Neural crest cell (in vitro differentiated cells): ENCODE measurements around the gene BCR. TPM values are rescaled to one million over a fixed set of nuclear protein-coding genes. Genes with fewer than 3 reads are reported as not detected.
A peak's percentile ranks its signal among the peaks of the same experiment; 100 is the strongest.

Experiments
- DNase-seq: peaks from one replicate; pipeline ENCODE4 v3.0.0; 2021; ENCODE audit warnings: low read depth, mixed read lengths, low spot score
- H3K27ac Mint-ChIP-seq: one replicate; pipeline ENCODE4 v1.8.0; 2021; ENCODE audit warnings: mild to moderate bottlenecking, mixed read lengths; ENCODE audit not compliant: unreplicated experiment
- H3K27me3 Mint-ChIP-seq: 2 replicates; pipeline ENCODE4 v1.8.0; 2021; ENCODE audit warnings: low read depth, mild to moderate bottlenecking, mixed read lengths
- H3K36me3 Mint-ChIP-seq: 2 replicates; pipeline ENCODE4 v1.8.0; 2021; ENCODE audit warnings: low read depth, mild to moderate bottlenecking, mixed read lengths
- H3K4me1 Mint-ChIP-seq: 2 replicates; pipeline ENCODE4 v1.8.0; 2021; ENCODE audit warnings: mixed read lengths
- H3K4me3 Mint-ChIP-seq: one replicate; pipeline ENCODE4 v1.8.0; 2021; ENCODE audit warnings: mild to moderate bottlenecking, mixed read lengths
- H3K9me3 Mint-ChIP-seq: 2 replicates; pipeline ENCODE4 v1.8.0; 2021; ENCODE audit warnings: mixed read lengths
- CTCF ChIP-seq: fragments of 200-600 bp; sonication (generic); conservative IDR thresholded peaks from 2 replicates; pipeline ENCODE4 v1.5.0; 2021; ENCODE audit warnings: antibody characterized with exemption, mild to moderate bottlenecking
- total RNA-seq: library from RNA; stranded (reverse); gene quantifications from 2 replicates; pipeline ENCODE4 v1.2.1, GENCODE V29; 2021

The BCR gene
- total RNA-seq, 1 donor from 2014 or later = 54.2 TPM

GRCh38 chr22:23168391-23169042 lies 11.8 kb upstream of the BCR start:
- H3K4me1 Mint-ChIP-seq = peaks cover 8% of the 10 kb centered on the region
- no peak for TF ChIP-seq CTCF
- H3K27me3 Mint-ChIP-seq = no peaks in the 10 kb centered on the region
- DNase-seq = no peak
- H3K4me3 Mint-ChIP-seq = no peak overlapping the region
- no peak overlapping the region for H3K27ac Mint-ChIP-seq
- no peaks in the 10 kb centered on the region for H3K36me3 Mint-ChIP-seq
- no peaks in the 10 kb centered on the region for H3K9me3 Mint-ChIP-seq

DNA sequence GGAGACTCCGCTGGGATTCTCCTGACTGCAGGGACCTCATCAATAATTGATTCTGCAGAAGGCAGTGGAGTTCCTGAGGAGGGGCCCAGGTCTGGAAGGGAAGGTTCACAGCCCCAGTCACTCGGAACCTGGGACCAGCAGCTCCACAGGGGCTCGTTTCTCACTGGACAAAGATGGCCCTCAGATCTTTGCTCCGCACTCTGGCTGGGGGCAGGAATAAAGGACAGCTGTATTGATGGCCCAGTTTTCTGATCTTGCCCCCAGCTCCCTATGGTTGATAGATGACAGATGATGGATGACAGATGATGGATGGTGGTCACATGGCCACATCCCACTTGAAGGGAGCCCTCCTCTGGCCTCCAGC lies 11.3 kb upstream of the BCR start:
- Mint-ChIP-seq H3K4me3 (no peak overlapping the region), H3K27me3 (no peaks in the 10 kb centered on the region), H3K27ac (no peak overlapping the region), H3K9me3 (peaks cover 2% of the 10 kb centered on the region), H3K4me1 (peaks cover 11% of the 10 kb centered on the region), H3K36me3 (peaks cover 2% of the 10 kb centered on the region)
- TF ChIP-seq CTCF = no peak
- DNase-seq = no peak

DNA sequence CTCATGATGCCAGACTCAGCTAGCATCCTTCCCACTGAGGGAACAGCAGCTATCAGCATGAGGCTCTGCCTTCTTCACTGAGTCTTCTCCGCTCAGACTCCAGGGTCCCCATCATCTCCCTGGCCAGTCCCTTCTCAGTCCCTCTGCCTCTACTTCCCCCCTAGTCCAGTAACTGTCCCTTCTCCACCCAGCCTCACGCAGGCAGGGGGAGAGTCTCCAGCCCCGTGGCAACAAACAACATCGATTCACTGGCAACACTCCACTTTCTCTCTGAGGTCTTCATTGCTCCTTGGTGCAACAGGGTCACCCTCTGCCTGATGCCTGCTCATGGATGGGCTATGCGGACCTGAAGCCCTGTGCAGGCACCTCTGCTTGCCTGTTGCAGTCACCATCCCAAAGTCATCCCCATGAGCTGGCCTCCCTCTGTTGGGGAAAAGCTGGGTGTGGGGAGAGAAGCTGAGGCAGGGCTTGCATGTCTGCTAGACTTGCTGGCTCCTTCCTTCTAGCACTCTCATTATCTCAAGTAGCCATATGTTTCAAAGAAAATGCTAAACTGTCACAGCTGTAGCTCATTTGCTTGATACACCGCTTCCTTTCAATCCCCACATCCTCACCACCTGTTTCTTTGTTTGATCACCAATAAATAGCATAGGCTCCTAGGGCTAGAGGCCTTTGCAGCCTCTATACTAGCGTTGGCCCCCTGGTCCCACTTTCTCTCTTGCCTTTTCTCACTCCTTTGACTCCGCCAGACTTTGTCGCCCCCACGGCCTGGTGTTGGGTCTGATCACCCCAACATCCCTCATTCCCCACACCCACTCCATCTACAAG lies 4.3 kb upstream of the BCR start:
- no peak for DNase-seq
- H3K27me3 Mint-ChIP-seq = peaks cover 6% of the 10 kb centered on the region
- peaks cover 18% of the 10 kb centered on the region for H3K9me3 Mint-ChIP-seq
- no peak for TF ChIP-seq CTCF
- H3K4me1 Mint-ChIP-seq = peaks cover 11% of the 10 kb centered on the region
- peaks cover 19% of the 10 kb centered on the region for H3K36me3 Mint-ChIP-seq
- H3K27ac Mint-ChIP-seq = no peak overlapping the region
- H3K4me3 Mint-ChIP-seq = peak overlapping the region; percentile 7

DNA sequence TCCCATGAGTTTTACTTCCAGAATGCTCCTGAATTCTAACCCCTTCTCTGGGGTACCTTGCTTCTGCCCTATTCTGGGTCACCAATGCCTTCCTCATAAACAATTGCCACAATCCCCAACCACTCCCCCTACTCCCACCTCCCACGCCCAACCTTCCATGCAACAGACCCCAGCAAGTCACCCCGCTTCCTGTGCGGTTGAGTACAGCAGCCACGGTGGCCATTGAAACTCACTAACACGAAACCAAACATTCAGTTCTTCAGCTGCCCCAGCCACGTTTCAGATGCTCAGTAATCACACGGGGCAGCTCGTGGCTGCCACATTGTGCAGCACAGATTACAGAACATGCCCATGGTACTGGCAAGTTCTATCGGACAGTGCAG lies 3.7 kb upstream of the BCR start:
- H3K27me3 Mint-ChIP-seq = peaks cover 6% of the 10 kb centered on the region
- peaks cover 19% of the 10 kb centered on the region for H3K36me3 Mint-ChIP-seq
- H3K9me3 Mint-ChIP-seq = peaks cover 18% of the 10 kb centered on the region
- H3K4me3 Mint-ChIP-seq = peak overlapping the region; percentile 7
- no peak for DNase-seq
- no peak for TF ChIP-seq CTCF
- peaks cover 11% of the 10 kb centered on the region for H3K4me1 Mint-ChIP-seq
- no peak overlapping the region for H3K27ac Mint-ChIP-seq

DNA sequence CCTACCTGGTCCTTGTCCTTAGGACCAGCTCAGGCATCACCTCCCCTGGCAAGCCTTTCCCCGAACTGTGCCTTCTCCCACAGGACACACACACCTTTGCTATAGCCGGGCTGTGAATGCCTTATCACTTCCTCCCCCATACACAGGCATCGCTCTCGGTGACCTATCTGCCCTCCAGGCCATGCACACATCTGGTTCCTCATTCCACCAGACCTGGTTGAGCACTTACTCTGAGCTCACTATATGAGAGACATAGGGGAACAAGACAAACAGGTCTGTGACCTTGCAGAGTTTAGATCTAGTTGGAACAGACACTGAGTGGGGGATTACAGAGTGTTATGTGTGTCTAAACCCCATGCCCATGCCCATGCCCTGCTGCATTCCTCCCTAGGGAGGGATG lies 3.1 kb upstream of the BCR start:
- no peak overlapping the region for H3K27ac Mint-ChIP-seq
- no peak for TF ChIP-seq CTCF
- H3K4me3 Mint-ChIP-seq = peak overlapping the region; percentile 65
- H3K36me3 Mint-ChIP-seq = peaks cover 22% of the 10 kb centered on the region
- H3K27me3 Mint-ChIP-seq = peaks cover 12% of the 10 kb centered on the region
- H3K9me3 Mint-ChIP-seq = peaks cover 18% of the 10 kb centered on the region
- H3K4me1 Mint-ChIP-seq = peaks cover 14% of the 10 kb centered on the region
- DNase-seq = no peak
